Naive thymus-derived CD4-positive, alpha-beta T cell (primary cell): Measurements from ENCODE around the gene MACF1. TPM values are rescaled to one million over a fixed set of nuclear protein-coding genes. Genes with fewer than 3 reads are reported as not detected.

ENCODE experiments used
- ATAC-seq: fragments of 150-1000 bp; cut with Tn5 transposase; 2 replicates; pipeline ENCODE4 v1.10.0; 2021; ENCODE audit warnings: mild to moderate bottlenecking, moderate library complexity
- CTCF ChIA-PET: fragments of 350-600 bp; sonication (Branson Sonifier 250); formaldehyde crosslinking; loops from one replicate; lab custom pipeline; 2021; ENCODE audit warnings: antibody characterized with exemption; lab: Charles Lee
- POLR2A ChIA-PET: fragments of 350-600 bp; sonication (Branson Sonifier 250); formaldehyde crosslinking; loops from one replicate; lab custom pipeline; 2021; ENCODE audit warnings: antibody characterized with exemption, inconsistent platforms; lab: Charles Lee
- DNase-seq, 9 donors: peaks; one replicate each; pipeline versions ENCODE4 v3.0.0 to v3.0.0-alpha.2; 2020 to 2022; ENCODE audit warnings: mixed read lengths in 1 of 9
- H3K27ac ChIP-seq: one replicate; pipeline ENCODE4 v1.7.0; 2013; ENCODE audit warnings: mild to moderate bottlenecking, low read depth, low read length, moderate library complexity
- H3K27me3 ChIP-seq, 2 donors: one replicate each; pipeline ENCODE4 v1.7.0; 2013; ENCODE audit warnings: low read length in 2 of 2, mild to moderate bottlenecking in 2 of 2, moderate library complexity in 2 of 2; ENCODE audit not compliant: control insufficient read depth in 2 of 2, insufficient read depth in 2 of 2
- H3K36me3 ChIP-seq, 3 experiments: 1 replicate in 2 of 3; 2 replicates in 1 of 3; pipeline ENCODE4 v1.7.0; 2013; ENCODE audit warnings: low read length in 3 of 3, mild to moderate bottlenecking in 3 of 3, moderate library complexity in 1 of 3; ENCODE audit not compliant: insufficient read depth in 3 of 3, control insufficient read depth in 2 of 3
- H3K4me1 ChIP-seq, 2 donors: one replicate each; pipeline ENCODE4 v1.7.0; 2013; ENCODE audit warnings: low read length in 2 of 2, mild to moderate bottlenecking in 2 of 2, moderate library complexity in 1 of 2; ENCODE audit not compliant: control insufficient read depth in 2 of 2, insufficient read depth in 2 of 2
- H3K4me3 ChIP-seq: 2 replicates; pipeline ENCODE4 v1.7.0; 2013; ENCODE audit warnings: mild to moderate bottlenecking, low read length
- H3K9me3 ChIP-seq, 3 experiments: 1 replicate in 2 of 3; 2 replicates in 1 of 3; pipeline ENCODE4 v1.7.0; 2013; ENCODE audit warnings: low read length in 3 of 3; ENCODE audit not compliant: control insufficient read depth in 2 of 3
- H3K27ac Mint-ChIP-seq, 9 donors: one replicate each; pipeline ENCODE4 v1.8.0; 2020 to 2022; ENCODE audit warnings: mixed read lengths in 9 of 9, mild to moderate bottlenecking in 8 of 9, moderate library complexity in 5 of 9, inconsistent platforms in 2 of 9
- H3K27me3 Mint-ChIP-seq, 5 donors: one replicate each; pipeline ENCODE4 v1.8.0; 2021 to 2022; ENCODE audit warnings: mixed read lengths in 5 of 5, mild to moderate bottlenecking in 1 of 5
- H3K36me3 Mint-ChIP-seq, 5 donors: one replicate each; pipeline ENCODE4 v1.8.0; 2020 to 2022; ENCODE audit warnings: mixed read lengths in 5 of 5, mild to moderate bottlenecking in 3 of 5, inconsistent platforms in 1 of 5
- H3K4me1 Mint-ChIP-seq, 7 donors: one replicate each; pipeline ENCODE4 v1.8.0; 2020 to 2022; ENCODE audit warnings: mixed read lengths in 7 of 7, mild to moderate bottlenecking in 3 of 7, inconsistent platforms in 1 of 7
- H3K4me3 Mint-ChIP-seq, 10 donors: one replicate each; pipeline ENCODE4 v1.8.0; 2020 to 2022; ENCODE audit warnings: mild to moderate bottlenecking in 10 of 10, mixed read lengths in 10 of 10, moderate library complexity in 6 of 10, inconsistent platforms in 2 of 10
- H3K9me3 Mint-ChIP-seq, 11 donors: one replicate each; pipeline ENCODE4 v1.8.0; 2020 to 2022; ENCODE audit warnings: mixed read lengths in 11 of 11, mild to moderate bottlenecking in 4 of 11, inconsistent platforms in 1 of 11, moderate library complexity in 1 of 11
- intact Hi-C, 2 donors: fragments of 100-400 bp; cut with micrococcal nuclease; formaldehyde crosslinking; loops; one replicate each; pipeline ENCODE4 v1.15.1; 2023
- polyA plus RNA-seq, 2 donors: library from polyadenylated mRNA; unstranded; fragments of 300-500 nt; fragmentation: Illumina TruSeq; gene quantifications; one replicate each; pipeline ENCODE4 v1.2.3, GENCODE V29; 2021
- total RNA-seq, 6 experiments: library from RNA in 5 of 6; stranded (reverse) in 5 of 6; gene quantifications; 1 replicate in 5 of 6; 2 replicates in 1 of 6; pipeline ENCODE4 v1.2.3 and lab custom pipeline; 2021 to 2026

Gene MACF1
- total and polyA plus RNA-seq, 7 experiments from 2014 or later = 21.2 to 409 (median 288) TPM

DNA sequence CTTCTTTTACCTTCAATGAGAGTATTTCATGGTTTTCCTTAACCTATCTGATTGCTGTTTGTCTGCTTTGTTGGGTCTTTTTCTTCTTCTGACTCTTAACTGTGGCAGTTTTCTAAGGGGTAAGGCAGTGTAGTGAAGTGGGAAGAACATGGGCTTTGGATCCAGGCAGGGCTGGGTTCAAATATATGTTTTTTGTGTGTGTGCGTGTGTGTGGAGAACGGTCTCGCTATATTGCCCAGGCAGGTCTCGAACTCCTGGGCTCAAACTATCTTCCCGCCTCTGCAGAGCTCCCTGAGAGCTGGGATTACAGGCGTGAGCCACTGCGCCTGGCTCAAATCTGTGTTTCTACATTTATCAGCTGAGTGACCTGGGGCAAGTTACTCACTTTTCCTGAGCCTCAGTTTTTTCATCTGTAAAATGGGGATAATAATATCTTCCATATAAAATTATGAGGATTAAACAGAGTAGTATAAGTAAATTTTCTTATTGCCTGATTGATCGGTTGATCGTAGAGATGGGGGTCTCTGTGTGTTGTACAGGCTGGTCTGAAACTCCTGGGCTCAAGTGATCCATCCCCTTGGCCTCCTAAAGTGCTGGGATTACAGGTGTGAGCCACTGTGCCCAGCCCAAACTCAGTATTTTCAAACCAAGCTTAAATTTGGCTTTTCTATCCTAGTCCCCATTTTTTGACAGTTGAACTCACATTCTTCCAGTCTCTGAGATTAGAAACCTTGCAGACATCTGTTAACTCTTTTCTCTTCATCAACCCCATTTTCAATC, 36.0 kb upstream of the MACF1 start:
- H3K36me3 Mint-ChIP-seq = no peaks in the 10 kb centered on the region
- H3K4me3 ChIP-seq = no peak overlapping the region
- CTCF ChIA-PET = no interaction called here
- ATAC-seq (no peak), DNase-seq (no peak)
- H3K4me1 ChIP-seq = no peaks in the 10 kb centered on the region
- no peaks in the 10 kb centered on the region for H3K36me3 ChIP-seq
- no peak overlapping the region for H3K27ac ChIP-seq
- no peaks in the 10 kb centered on the region for H3K27me3 ChIP-seq
- peaks cover 0 to 9% (median 0%) of the 10 kb centered on the region in 7 donors for H3K4me1 Mint-ChIP-seq
- H3K27ac Mint-ChIP-seq = no peak overlapping the region
- intact Hi-C loops = no loop called here
- H3K4me3 Mint-ChIP-seq = no peak overlapping the region
- no peaks in the 10 kb centered on the region for H3K9me3 Mint-ChIP-seq
- peaks cover 0 to 5% (median 0%) of the 10 kb centered on the region in 5 donors for H3K27me3 Mint-ChIP-seq
- POLR2A ChIA-PET = no interaction called here
- H3K9me3 ChIP-seq = no peaks in the 10 kb centered on the region

DNA sequence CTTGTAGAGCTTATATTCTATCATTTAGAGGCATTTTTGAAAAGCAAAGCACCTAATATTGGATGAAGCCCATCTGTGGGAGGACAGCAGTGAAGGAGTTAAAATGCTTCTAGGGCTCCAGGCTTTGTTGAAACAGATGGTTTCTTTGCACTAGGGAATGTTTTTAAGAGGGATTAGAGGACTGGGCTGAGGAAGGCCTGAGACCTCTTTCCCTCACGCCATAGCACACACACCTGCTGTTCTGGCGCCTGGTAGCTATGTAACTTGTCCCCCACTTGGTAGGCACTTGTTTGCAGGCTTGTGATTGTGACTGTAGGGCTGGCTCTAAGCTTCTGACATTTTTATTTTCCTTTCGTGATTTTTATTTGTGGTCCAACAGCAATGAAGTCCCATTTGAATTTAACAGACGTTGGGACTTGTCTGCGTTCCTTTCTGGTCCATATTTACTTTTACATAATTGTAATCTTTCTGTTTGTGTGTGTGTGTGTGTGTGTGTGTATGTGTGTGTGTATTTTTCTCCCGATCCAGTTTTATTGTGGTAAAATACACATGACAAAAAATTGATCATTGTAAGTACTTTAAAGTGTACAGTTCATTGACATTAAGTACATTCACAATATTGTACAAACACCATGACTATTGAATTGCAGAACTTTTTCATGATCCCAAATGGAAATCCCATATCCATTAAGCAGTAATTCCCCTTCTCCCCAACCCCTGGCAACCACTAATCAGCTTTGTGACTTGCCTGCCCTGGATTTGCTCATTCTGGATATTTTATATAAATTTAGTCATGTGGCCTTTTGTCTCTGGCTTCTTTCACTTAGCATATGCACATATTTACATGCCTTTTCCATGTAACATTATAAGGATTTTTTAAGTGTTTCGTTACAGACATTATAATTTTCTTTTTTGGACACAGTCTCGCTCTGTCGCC, 33.5 kb upstream of the MACF1 start:
- ChIA-PET POLR2A (no interaction called here), CTCF (no interaction called here)
- H3K4me3 Mint-ChIP-seq = no peak overlapping the region
- no peak for ATAC-seq
- no peaks in the 10 kb centered on the region for H3K27me3 ChIP-seq
- H3K27me3 Mint-ChIP-seq = peaks cover 0 to 5% (median 0%) of the 10 kb centered on the region in 5 donors
- intact Hi-C loops = no loop called here
- DNase-seq = no peak
- H3K9me3 ChIP-seq = no peaks in the 10 kb centered on the region
- peaks cover 0 to 4% (median 0%) of the 10 kb centered on the region in 7 donors for H3K4me1 Mint-ChIP-seq
- H3K27ac ChIP-seq = no peak overlapping the region
- H3K4me1 ChIP-seq = no peaks in the 10 kb centered on the region
- no peak overlapping the region for H3K4me3 ChIP-seq
- no peaks in the 10 kb centered on the region for H3K9me3 Mint-ChIP-seq
- H3K27ac Mint-ChIP-seq = peak overlapping the region in 1 of 9 donors; percentile 42
- H3K36me3 ChIP-seq = no peaks in the 10 kb centered on the region
- no peaks in the 10 kb centered on the region for H3K36me3 Mint-ChIP-seq

DNA sequence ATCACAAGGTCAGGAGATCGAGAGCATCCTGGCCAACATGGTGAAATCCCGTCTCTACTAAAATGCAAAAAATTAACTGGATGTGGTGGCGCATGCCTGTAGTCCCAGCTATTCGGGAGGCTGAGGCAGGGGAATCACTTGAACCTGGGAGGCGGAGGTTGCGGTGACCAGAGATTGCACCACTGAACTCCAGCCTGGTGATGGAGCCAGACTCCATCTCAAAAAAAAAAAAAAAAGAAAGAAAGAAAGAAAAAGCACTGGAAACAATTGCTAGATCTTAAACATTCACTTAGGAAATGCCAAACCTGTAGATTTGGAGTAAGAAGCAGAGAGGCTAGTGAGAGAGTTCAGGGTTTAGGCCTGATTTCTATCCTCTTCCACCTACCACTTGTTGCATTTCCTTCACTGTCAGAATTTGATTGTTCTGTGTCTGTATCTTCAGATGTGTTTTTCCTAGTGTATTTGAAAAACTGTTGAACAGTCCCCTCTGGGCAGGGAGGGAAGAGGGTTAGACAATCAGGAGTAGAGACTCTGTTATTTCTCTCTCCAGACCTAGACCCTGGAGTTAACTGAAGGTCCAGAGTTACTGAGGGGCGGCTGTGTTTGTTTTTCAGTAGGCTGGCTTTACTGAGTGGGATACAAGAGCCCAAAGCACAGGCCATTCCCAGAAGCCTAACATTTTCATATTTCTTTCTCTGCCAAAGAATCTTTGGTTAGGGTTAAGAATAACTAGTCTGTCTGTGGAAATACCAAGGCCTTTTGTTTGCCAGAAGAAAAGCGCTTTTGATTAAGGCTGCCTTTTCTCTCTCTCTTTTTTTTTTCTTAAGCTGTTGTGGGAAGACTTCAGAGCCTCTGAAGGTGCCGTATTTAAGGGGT, 31.1 kb upstream of the MACF1 start:
- intact Hi-C loops = no loop called here
- H3K27me3 ChIP-seq = no peaks in the 10 kb centered on the region
- peak overlapping the region in 1 of 9 donors; percentile 13 for H3K27ac Mint-ChIP-seq
- no peak overlapping the region for H3K27ac ChIP-seq
- H3K4me1 Mint-ChIP-seq = no peaks in the 10 kb centered on the region
- no peak for ATAC-seq
- no peaks in the 10 kb centered on the region for H3K36me3 ChIP-seq
- ChIA-PET CTCF (interaction anchor here (0.6 to 1.8 kb wide), 6 partner anchors 12 to 85 kb away, joined by 3 to 6 read pairs (median 3); no protein-coding TSS in a partner anchor), POLR2A (interaction anchor here (0.6 kb wide), 2 partner anchors 98 to 238 kb away, joined by 3 read pairs; no protein-coding TSS in a partner anchor)
- no peak overlapping the region for H3K4me3 ChIP-seq
- peaks cover 0 to 5% (median 0%) of the 10 kb centered on the region in 5 donors for H3K27me3 Mint-ChIP-seq
- no peak for DNase-seq
- no peaks in the 10 kb centered on the region for H3K36me3 Mint-ChIP-seq
- H3K9me3 ChIP-seq = no peaks in the 10 kb centered on the region
- no peaks in the 10 kb centered on the region for H3K4me1 ChIP-seq
- no peaks in the 10 kb centered on the region for H3K9me3 Mint-ChIP-seq
- no peak overlapping the region for H3K4me3 Mint-ChIP-seq

DNA sequence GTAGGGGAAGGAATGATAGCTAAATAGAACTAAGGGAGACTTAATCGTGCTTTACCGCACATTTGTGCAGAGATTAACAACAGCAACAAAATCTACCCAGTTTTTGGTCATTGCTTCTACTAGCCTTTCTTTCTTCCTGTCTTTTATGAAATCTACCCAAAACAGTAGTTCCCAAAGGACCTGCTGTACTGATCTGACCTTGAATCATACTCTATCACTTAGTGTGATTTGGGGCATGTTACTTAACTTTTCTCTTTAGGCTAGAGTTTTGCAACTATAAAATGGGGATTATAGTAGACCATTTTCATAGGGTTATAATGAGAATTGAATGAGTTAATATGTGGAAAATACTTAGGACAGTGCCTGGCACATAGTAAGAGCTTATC, 30.5 kb upstream of the MACF1 start:
- H3K4me3 ChIP-seq = no peak overlapping the region
- DNase-seq (no peak), ATAC-seq (no peak)
- Mint-ChIP-seq H3K4me1 (no peaks in the 10 kb centered on the region), H3K27me3 (peaks cover 0 to 4% (median 0%) of the 10 kb centered on the region in 5 donors), H3K27ac (peak overlapping the region in 1 of 9 donors; percentile 13), H3K36me3 (no peaks in the 10 kb centered on the region), H3K4me3 (no peak overlapping the region), H3K9me3 (no peaks in the 10 kb centered on the region)
- H3K27me3 ChIP-seq = no peaks in the 10 kb centered on the region
- no peaks in the 10 kb centered on the region for H3K36me3 ChIP-seq
- no peaks in the 10 kb centered on the region for H3K9me3 ChIP-seq
- POLR2A ChIA-PET = interaction anchor here (0.6 kb wide), 1 partner anchor 98 kb away, joined by 3 read pairs; no protein-coding TSS in a partner anchor
- H3K27ac ChIP-seq = no peak overlapping the region
- CTCF ChIA-PET = interaction anchor here (0.6 to 1.8 kb wide), 5 partner anchors 11 to 84 kb away, joined by 3 to 6 read pairs (median 3); no protein-coding TSS in a partner anchor
- intact Hi-C loops = no loop called here
- no peaks in the 10 kb centered on the region for H3K4me1 ChIP-seq

DNA sequence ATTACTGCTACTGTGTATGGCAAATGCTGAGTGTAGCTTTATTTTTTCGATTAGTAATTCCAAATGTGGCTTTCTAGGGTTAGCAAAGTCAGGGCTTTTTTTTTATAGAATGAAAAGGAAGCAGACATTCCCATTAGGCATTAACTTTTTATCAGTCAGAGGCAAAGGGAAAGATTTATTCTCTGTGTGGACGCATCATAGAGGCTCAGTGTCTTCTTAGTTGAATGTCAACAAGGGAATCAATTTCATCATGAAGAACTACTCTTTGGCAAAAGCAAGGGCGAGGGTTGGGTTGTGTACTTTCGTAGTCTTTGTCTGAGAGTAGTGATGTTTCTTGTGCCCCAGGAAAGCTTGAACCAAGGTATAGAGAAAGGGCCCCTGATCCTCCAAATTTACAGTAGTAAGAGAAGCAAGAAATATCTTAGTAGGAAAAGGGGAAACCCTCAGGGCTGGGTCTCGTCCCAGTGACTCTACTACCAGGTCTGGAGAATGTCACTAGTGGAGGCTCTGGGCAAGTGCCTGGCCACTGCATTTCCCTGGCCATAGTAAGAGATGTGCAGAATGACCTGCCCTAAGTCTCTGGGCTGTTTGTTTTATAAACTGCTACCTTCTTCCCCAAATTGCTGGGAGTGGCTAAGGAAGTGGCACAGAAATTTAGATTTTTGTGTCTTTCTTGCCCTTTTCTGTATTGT, 30.0 kb upstream of the MACF1 start:
- Histone ChIP-seq H3K27me3 (no peaks in the 10 kb centered on the region), H3K9me3 (no peaks in the 10 kb centered on the region), H3K4me3 (no peak overlapping the region), H3K4me1 (no peaks in the 10 kb centered on the region), H3K36me3 (no peaks in the 10 kb centered on the region), H3K27ac (no peak overlapping the region)
- Mint-ChIP-seq H3K9me3 (no peaks in the 10 kb centered on the region), H3K27me3 (peaks cover 0 to 4% (median 0%) of the 10 kb centered on the region in 5 donors), H3K27ac (no peak overlapping the region), H3K36me3 (no peaks in the 10 kb centered on the region), H3K4me3 (no peak overlapping the region), H3K4me1 (no peaks in the 10 kb centered on the region)
- POLR2A ChIA-PET = interaction anchor here (0.6 kb wide), 1 partner anchor 97 kb away, joined by 3 read pairs; no protein-coding TSS in a partner anchor
- CTCF ChIA-PET = interaction anchor here (0.6 to 1.8 kb wide), 5 partner anchors 10 to 84 kb away, joined by 3 to 6 read pairs (median 3); no protein-coding TSS in a partner anchor
- intact Hi-C loops = no loop called here
- DNase-seq = no peak
- ATAC-seq = no peak
